NCI-H82 treated with DMSO at 0.1 percent for 48 hours (cell line): ENCODE results near the gene DENND2C.
"Not testable (repeated sequence)": the region's sequence is repeated elsewhere in the genome, so short reads cannot be mapped to it uniquely, and the experiment has no call there.

Experiments used
- DNase-seq: peaks from one replicate; lab custom pipeline; 2025; ENCODE audit not compliant: unreplicated experiment; lab: John Stamatoyannopoulos, UW

DENND2C gene

DNA sequence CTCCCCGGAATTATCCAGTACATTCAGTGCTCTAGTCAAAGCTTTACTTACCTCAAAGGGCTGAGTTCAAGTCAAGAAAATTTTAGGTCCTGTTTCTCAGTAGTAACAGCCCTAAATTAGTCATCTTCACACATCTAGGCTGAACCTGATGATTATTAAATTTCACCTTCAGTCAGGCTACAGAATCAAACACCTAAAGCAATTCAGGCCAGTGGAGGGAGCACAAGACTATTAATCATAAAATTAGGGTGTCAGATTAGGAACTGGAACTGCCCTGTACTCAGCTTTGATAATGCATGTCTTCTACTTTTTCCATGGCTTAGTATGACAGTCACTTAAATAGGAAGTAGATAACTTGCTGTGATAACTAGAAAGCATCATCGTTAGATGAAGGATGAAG is 60.0 kb downstream of the DENND2C start:
- no peak for DNase-seq

DNA sequence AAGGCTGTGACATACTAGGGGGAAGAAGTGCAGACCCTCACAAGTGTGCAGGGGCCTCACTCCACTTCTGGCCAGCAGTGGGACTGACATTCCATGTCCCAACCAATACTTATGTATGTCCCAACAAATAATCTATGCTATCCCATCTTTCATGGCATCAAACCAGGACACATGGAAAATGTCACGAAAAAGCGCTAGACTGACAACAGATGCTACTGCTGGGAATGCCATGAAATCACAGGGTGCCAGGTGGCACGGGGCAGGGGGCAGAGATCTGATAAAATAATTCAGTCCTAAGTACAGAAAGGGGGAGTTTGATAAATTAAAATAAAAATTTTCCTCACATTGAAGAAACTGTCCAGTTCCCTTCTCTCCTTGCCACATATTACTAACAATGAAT is 60.8 kb downstream of the DENND2C start:
- no peak for DNase-seq

DNA sequence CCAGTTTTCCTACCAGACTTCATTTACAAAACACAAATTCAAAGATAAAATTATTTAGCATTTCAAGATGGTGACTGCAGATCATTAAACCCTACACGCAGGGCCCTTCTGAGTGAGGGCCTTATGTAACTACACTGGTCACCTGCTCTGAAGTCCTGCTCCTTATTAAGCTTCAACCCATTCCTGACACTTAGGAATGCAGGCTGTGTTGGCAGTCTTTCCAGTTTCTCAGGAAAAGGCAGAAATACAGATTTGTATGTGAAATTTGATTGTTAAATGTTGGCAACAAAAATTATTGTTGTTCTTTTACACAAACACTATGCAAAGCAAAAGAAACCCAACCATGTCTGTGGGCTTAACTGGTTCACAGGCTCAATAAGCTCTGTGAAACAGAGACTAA is 62.6 kb downstream of the DENND2C start:
- no peak for DNase-seq

DNA sequence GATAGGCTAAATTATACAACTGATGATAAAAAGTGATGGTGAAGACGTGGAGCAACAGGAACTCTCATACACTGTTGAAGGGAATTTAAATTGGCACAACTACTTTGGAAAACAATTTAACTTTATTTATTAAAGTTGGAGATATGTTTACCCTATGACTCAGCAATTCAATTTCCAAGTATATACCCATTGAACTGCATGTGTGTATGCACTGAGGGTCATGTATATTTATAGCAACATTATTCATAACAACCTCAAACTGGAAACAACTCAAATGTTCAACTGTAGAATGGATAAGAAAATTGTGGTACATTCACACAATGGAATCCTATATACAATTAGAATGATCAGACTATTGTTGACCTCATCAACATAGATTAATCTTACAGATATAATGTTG is 71.9 kb downstream of the DENND2C start:
- DNase-seq: no peak

DNA sequence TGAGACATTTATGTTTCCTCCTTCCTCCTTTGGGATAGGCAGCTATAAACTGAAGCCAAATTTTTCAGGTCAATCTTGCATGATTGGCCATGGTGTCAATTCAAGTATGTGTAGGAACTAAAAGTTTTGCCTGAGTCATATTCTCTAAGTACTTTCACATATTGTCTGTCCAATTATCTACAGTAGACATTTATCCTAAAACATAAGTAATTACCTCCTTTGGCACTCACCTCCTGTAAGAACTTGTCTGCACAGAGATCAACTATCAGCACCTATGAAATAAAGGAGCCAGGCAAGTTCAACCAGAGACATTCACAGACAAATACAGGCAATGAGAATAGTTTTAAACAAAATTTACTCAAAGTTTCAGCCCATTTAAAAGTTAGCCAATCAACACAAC is 74.2 kb downstream of the DENND2C start:
- no peak for DNase-seq

DNA sequence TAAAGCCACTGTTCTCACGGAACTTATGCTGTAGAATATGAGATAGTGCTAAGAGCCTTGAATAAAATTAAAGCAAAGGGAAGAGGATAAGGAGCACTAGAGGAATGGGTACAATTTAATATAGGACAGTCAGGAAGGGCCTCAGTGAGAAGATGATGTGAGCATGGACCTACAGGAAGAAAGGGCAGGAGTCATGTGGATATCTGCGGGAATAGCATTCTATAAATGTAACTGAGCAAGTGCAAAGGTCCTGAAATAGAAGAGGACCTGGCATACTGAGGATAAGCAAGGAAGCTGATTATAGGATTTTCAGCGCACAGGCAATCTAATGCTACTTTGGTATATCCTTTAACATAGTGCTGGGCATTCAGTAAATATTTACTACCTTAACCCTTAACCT is 75.8 kb downstream of the DENND2C start:
- DNase-seq: peak; percentile 19

GRCh38 chr1:114589122-114589521 is 80.7 kb downstream of the DENND2C start:
- DNase-seq: no peak

DNA sequence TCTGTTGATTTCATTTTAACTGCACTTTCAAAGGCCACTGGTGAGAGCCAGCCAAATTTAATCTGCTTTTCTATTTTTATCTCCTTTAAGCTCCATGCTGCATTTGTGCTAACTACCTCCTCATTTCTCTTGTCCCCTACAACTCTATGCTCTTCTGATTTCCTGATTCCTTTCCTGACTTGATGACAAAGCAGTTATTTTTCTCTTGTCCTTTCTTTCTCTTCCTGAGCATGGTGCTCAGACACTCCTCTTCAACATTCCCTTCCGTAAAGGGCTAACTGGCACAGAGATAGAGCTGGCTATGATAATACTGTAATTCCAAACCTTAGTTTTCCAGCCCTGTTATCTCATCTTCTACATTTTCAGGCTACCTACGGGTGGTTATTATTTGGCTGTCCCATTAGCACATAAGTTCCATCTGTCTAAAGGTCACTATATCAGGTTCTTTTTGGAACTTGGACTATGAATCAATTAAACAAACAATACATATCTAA is 81.6 kb downstream of the DENND2C start:
- peak; percentile 55 for DNase-seq

- no peak for DNase-seq
Measured at GRCh38 chr1:114587203-114587991, 82.5 kb downstream of the DENND2C start.

DNA sequence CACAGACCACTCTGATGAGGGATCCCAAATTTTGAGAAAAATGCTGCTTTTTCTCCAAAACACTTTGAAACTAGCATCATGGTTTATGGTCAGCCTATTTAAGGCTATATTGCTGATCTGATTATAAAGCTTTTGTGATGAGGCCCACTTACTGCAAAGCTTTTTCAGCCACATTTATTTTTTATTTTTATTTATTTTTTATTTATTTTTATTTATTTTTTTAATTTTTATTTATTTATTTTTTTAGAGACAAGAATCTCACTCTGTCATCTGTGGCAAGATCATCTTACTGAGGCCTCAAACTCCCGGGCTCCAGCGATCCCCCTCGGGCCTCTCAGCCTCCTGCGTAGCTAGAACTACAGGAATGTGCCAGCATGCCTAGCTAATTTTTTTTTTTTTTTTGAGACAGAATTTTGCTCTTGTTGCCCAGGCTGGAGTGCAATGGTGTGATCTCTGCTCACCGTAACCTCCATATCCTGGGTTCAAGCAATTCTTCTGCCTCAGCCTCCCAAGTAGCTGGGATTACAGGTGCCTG is 83.3 kb downstream of the DENND2C start:
- no peak for DNase-seq

DNA sequence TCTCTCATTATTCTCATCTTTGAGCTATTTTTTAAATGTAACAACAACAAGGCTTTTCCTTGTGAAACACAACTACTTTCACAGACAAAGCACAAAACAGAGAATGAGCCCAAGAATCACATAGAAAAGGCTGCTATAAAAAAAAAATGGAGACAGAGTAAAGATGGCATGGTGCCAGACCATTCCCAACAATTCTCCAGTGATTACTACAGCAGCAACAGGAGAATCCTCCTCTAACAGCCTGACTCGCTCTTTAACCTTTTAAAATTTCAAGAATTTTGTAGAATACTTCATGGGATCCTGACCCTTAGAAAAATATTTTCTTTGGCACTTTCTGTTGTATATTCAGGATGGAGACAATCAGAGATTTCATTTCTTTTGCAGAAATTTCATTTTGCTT is 84.6 kb downstream of the DENND2C start:
- no peak for DNase-seq

- DNase-seq: peak; percentile 95
Measured at GRCh38 chr1:114581335-114582287, 88.2 kb downstream of the DENND2C start, which contains the start of gene BCAS2. TSS of gene BCAS2 (minus strand) at chr1:114581615. CDS start at chr1:114581591, 24 bp downstream.

DNA sequence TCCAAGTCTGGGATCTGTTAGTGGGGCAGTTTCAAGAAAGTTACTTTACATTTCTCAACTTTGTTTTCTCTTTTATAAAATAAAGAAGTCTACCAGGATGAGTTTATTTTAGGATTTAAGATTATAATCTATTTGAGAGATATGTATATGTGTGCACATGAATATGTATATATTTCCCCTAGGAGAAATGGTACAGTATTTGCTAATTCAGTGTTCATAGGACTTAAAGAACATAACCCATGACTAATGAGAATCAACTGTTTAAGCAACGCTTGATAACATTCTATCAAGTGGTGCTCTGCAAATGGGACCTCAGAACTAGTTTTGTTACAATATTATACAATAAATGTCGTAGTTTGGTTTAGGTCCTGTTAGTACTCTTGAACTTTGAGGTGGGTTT is 95.5 kb downstream of the DENND2C start:
- no peak for DNase-seq

DNA sequence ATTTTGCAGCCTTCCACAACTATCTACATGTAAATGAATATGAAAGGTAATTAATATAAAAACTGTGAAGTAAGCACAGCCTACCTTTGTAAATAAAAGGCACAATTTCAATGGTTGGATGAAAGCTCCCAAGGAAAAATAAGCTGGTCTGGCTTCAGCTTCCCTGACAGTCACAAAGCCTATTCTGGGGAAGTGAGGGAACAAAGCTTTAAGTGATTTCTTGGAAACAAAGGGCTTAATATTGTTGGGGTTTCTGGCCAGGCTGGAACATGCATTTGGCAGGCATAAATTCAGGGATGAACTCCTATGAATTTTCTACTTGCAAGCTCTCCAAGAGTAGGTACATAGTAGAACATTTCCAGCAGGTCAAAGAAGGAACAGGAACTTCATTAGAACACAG is 105.7 kb downstream of the DENND2C start:
- DNase-seq: no peak

- DNase-seq: not testable (repeated sequence)
Measured at GRCh38 chr1:114562978-114563510, 106.8 kb downstream of the DENND2C start.

DNA sequence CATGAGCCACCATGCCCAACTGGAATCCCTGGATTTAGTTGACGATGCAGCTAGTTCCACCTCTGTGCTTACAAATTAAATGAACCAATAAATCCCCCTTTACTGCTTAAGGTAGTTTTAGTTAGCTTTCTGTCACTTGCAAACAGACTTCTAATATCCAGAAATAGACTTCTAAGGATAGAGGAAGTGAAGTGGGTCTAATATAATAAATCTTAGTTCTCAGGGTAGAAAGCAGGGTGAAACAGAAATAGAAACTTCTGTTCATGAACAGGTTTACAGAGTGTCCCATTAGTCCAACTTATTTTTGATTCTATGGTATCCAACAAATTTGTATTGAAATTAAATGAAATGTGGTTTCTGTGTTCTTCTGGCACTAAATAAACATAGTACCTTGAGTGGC is 108.5 kb downstream of the DENND2C start:
- no peak for DNase-seq

DNA sequence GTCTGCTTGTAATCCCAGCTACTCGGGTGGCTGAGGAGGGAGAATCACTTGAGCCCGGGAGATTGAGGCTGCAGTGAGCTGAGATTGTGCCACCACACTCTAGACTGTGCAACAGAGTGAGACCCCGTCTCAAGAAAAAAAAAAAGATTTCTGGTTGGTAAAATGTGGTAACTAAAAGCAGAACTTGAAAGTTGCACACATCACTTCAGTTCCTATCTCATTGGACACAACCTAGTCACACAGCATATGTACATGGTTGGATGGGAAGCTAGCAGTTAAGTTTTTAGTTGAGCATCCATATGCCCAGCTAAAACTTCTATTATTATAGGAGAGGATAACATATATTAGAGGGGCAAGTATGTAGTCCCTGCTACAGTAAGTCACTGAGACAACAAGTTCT is 110.5 kb downstream of the DENND2C start:
- DNase-seq: no peak

GRCh38 chr1:114558544-114558943 is 111.3 kb downstream of the DENND2C start:
- DNase-seq: no peak

DNA sequence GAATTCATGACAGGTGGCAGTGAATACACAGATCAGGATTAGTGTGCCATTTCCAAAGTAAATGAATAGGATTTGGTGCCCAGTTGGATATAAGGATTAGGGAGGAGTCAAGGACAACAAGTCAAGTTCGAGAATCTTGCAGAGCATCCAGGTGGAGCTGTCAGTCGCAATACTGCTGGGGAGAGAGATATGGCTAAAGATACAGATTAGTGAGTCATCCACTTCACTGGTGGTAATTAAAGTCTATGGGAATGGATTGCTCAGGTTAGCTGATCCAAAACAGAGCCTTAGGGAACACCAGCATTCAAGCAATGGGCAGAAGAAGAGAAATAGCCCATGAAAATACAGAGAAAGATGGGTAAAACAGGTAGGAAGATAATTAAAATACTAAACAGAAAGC is 115.3 kb downstream of the DENND2C start:
- DNase-seq: peak; percentile 96

DNA sequence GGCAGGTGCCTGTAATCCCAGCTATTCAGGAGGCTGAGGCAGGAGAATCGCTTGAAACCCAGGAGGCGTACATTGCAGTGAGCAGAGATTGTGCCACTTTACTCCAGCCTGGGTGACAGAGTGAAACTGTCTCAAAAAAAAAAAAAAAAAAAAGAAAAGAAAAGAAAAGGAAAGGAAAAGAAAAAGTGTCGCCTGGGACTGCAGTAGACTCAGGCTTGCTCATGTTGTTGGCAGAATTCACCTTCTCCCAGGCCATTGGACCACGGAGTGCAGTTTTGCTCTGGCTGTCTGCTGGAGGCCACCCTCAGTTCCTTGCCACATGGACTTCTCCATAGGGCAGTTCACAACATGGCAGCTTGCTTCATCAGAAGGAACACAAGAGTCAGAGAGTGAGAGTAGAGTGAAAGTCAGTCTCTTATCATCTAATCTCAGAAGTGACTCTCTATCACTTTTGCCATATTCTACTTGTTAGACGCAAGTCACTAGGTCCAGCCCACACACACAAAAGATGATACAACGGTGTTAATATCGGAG is 117.7 kb downstream of the DENND2C start:
- no peak for DNase-seq

GRCh38 chr1:114551400-114551799 is 118.4 kb downstream of the DENND2C start:
- DNase-seq: no peak
